CD4-positive, alpha-beta T cell (primary cell): ENCODE measurements around the gene ASB16. TPM values are rescaled to one million over a fixed set of nuclear protein-coding genes. Genes with fewer than 3 reads are reported as not detected.

Experiments
- ATAC-seq: fragments of 200-7000 bp; cut with Tn5 transposase; one replicate; pipeline ENCODE4 v1.10.0; 2022; ENCODE audit warnings: mild to moderate bottlenecking; ENCODE audit not compliant: poor library complexity
- CTCF ChIA-PET: fragments of 350-600 bp; sonication (Branson Sonifier 250); formaldehyde crosslinking; loops from one replicate; lab custom pipeline; 2021; ENCODE audit warnings: antibody characterized with exemption, inconsistent platforms; lab: Charles Lee
- POLR2A ChIA-PET: fragments of 350-600 bp; sonication (Branson Sonifier 250); formaldehyde crosslinking; loops from one replicate; lab custom pipeline; 2021; ENCODE audit warnings: antibody characterized with exemption, inconsistent platforms; lab: Charles Lee
- DNase-seq, 14 experiments: peaks; one replicate each; pipeline ENCODE4 v3.0.0-alpha.2; 2013 to 2020; ENCODE audit warnings: mixed read lengths in 2 of 14
- H3K27ac ChIP-seq, 2 donors: one replicate each; pipeline versions ENCODE4 v1.5.1 to v1.7.0; 2013; ENCODE audit warnings: low read length in 2 of 2, low read depth in 1 of 2, mild to moderate bottlenecking in 1 of 2
- H3K27me3 ChIP-seq, 2 experiments: 1 replicate in 1 of 2; 2 replicates in 1 of 2; pipeline versions ENCODE4 v1.6.1 to v1.7.0; 2013; ENCODE audit warnings: low read length in 2 of 2, control low read depth in 1 of 2, mild to moderate bottlenecking in 1 of 2, moderate library complexity in 1 of 2; ENCODE audit not compliant: insufficient read depth in 2 of 2, control insufficient read depth in 1 of 2
- H3K36me3 ChIP-seq: one replicate; pipeline ENCODE4 v1.6.1; 2013; ENCODE audit warnings: low read length, control low read depth; ENCODE audit not compliant: insufficient read depth
- H3K4me1 ChIP-seq: one replicate; pipeline ENCODE4 v1.6.1; 2013; ENCODE audit warnings: low read length, control low read depth; ENCODE audit not compliant: insufficient read depth
- H3K4me3 ChIP-seq: one replicate; pipeline ENCODE4 v1.5.1; 2013; ENCODE audit warnings: mild to moderate bottlenecking, low read length, moderate library complexity
- H3K9me3 ChIP-seq, 2 experiments: 1 replicate in 1 of 2; 2 replicates in 1 of 2; pipeline versions ENCODE4 v1.6.1 to v1.7.0; 2013; ENCODE audit warnings: low read length in 2 of 2, mild to moderate bottlenecking in 2 of 2, control low read depth in 1 of 2, moderate library complexity in 1 of 2; ENCODE audit not compliant: control insufficient read depth in 1 of 2, insufficient read depth in 1 of 2
- H3K27ac Mint-ChIP-seq: one replicate; pipeline ENCODE4 v1.8.0; 2020; ENCODE audit warnings: mixed read lengths
- H3K27me3 Mint-ChIP-seq: one replicate; pipeline ENCODE4 v1.8.0; 2021; ENCODE audit warnings: mixed read lengths
- H3K36me3 Mint-ChIP-seq: one replicate; pipeline ENCODE4 v1.8.0; 2021; ENCODE audit warnings: low read depth, mixed read lengths
- H3K4me1 Mint-ChIP-seq: one replicate; pipeline ENCODE4 v1.8.0; 2021; ENCODE audit warnings: low read depth, mixed read lengths
- H3K4me3 Mint-ChIP-seq: one replicate; pipeline ENCODE4 v1.8.0; 2020; ENCODE audit warnings: mild to moderate bottlenecking, mixed read lengths
- H3K9me3 Mint-ChIP-seq: one replicate; pipeline ENCODE4 v1.8.0; 2020; ENCODE audit warnings: mixed read lengths
- intact Hi-C, 2 experiments: fragments of 100-400 bp; cut with DNase I in 1 of 2; cut with micrococcal nuclease in 1 of 2; formaldehyde crosslinking; loops; one replicate each; pipeline versions ENCODE4 v1.15.1 to v1.9.0; 2023 to 2025; cut with DNase I, micrococcal nuclease
- total RNA-seq, 174 experiments: library from RNA in 2 of 174; stranded (reverse) in 2 of 174; gene quantifications; one replicate each; pipeline ENCODE4 v1.2.3 and lab custom pipeline; 2021 to 2026
- TF ChIP-seq, protein P1 (sequence below): fragments of 200-600 bp; IDR thresholded peaks from one replicate; pipeline ENCODE4 v1.8.0; 2022; ENCODE audit warnings: antibody characterized with exemption, mild to moderate bottlenecking

ASB16 gene
- total RNA-seq, 2 experiments from 2014 or later, result 0.11 TPM; not detected in 1

DNA sequence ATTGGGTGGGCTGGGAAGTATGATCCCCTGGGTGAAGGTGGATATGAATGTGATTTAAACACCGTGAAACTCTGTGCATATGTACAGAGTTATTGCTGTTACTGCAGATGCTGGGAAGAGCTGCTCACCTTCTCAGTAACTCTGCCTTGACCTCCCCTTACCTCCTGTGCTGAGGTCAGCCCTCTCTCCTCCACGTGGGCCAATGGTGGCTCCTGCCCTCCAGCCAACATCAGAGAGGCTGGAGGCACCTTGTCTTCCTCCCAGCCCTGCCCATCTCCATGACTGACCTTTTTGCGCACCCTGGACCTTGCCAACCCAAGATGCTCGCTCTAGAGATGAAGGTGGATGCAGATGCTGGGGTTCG, 387 bp upstream of the ASB16 start:
- Histone ChIP-seq H3K9me3 (no peaks in the 10 kb centered on the region), H3K27me3 (no peaks in the 10 kb centered on the region), H3K27ac (no peak overlapping the region), H3K4me1 (peaks cover 7% of the 10 kb centered on the region), H3K36me3 (no peaks in the 10 kb centered on the region), H3K4me3 (no peak overlapping the region)
- DNase-seq (no peak), ATAC-seq (no peak)
- Mint-ChIP-seq H3K27ac (no peak overlapping the region), H3K27me3 (no peaks in the 10 kb centered on the region), H3K9me3 (no peaks in the 10 kb centered on the region), H3K36me3 (no peaks in the 10 kb centered on the region), H3K4me3 (no peak overlapping the region), H3K4me1 (peaks cover 10% of the 10 kb centered on the region)
- TF ChIP-seq, protein P1, sequence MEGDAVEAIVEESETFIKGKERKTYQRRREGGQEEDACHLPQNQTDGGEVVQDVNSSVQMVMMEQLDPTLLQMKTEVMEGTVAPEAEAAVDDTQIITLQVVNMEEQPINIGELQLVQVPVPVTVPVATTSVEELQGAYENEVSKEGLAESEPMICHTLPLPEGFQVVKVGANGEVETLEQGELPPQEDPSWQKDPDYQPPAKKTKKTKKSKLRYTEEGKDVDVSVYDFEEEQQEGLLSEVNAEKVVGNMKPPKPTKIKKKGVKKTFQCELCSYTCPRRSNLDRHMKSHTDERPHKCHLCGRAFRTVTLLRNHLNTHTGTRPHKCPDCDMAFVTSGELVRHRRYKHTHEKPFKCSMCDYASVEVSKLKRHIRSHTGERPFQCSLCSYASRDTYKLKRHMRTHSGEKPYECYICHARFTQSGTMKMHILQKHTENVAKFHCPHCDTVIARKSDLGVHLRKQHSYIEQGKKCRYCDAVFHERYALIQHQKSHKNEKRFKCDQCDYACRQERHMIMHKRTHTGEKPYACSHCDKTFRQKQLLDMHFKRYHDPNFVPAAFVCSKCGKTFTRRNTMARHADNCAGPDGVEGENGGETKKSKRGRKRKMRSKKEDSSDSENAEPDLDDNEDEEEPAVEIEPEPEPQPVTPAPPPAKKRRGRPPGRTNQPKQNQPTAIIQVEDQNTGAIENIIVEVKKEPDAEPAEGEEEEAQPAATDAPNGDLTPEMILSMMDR, result no peak
- CTCF ChIA-PET, result no interaction called here
- intact Hi-C loops, result no loop called here
- POLR2A ChIA-PET, result no interaction called here

DNA sequence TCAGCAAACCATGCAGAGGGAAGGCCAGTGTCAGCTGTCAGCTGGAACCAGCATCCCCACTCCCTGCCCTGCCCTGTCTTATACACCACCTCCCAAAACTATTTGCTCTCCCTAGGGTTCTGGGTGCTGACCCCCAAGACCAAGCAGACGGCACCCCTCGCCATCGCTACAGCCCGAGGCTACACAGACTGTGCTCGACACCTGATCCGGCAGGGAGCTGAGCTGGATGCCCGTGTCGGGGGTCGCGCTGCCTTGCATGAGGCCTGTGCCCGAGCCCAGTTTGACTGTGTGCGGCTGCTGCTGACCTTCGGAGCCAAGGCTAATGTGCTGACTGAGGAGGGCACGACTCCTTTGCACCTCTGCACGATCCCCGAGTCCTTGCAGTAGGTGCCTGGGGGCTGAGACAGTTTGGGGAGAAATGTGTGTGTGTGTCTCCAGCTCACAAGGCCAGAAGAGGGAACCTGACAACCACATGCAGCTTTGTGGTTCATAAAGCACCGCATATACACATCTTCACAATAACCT, 1.5 kb downstream of the ASB16 start:
- CTCF ChIA-PET, result interaction anchor here (1.1 kb wide), 1 partner anchor 38 kb away, joined by 3 read pairs; no protein-coding TSS in a partner anchor
- intact Hi-C loops, result no loop called here
- Mint-ChIP-seq H3K27me3 (no peaks in the 10 kb centered on the region), H3K9me3 (no peaks in the 10 kb centered on the region), H3K27ac (no peak overlapping the region), H3K4me3 (no peak overlapping the region), H3K36me3 (peaks cover 9% of the 10 kb centered on the region), H3K4me1 (peaks cover 10% of the 10 kb centered on the region)
- peaks cover 7% of the 10 kb centered on the region for H3K4me1 ChIP-seq
- no peak overlapping the region for H3K4me3 ChIP-seq
- H3K9me3 ChIP-seq, result no peaks in the 10 kb centered on the region
- peaks cover 6% of the 10 kb centered on the region for H3K36me3 ChIP-seq
- DNase-seq (no peak), ATAC-seq (no peak)
- H3K27me3 ChIP-seq, result no peaks in the 10 kb centered on the region
- TF ChIP-seq, protein P1, result no peak
- no peak overlapping the region for H3K27ac ChIP-seq
- POLR2A ChIA-PET, result interaction anchor here (1.8 kb wide), 1 partner anchor 14 kb away, joined by 6 read pairs; the partner anchor contains the start of gene TMUB2

DNA sequence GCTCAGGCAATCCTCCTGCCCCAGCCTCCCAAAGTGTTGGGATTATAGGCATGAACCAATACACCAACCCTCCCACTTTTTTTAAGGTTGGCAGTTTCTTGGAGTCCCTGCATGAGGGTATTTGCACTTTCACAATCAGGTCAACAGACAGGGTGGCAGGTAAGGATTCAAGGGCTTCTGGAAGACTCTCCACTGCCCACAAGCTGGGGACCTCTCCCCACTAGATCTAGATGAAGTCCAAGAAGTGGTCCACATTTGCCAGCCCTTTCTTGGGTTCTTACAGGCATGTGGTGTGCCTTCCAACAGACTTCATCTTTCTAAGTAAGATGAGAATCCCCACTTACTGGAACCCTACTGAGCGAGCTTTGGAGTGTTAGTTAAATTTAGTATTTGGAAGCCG, 3.9 kb downstream of the ASB16 start:
- CTCF ChIA-PET, result no interaction called here
- TF ChIP-seq, protein P1, result no peak
- intact Hi-C loops, result loop anchor here in 1 of 2 experiments (2.0 kb wide), 1 partner anchor 230 kb away; no protein-coding TSS in a partner anchor
- H3K27me3 Mint-ChIP-seq, result no peaks in the 10 kb centered on the region
- Histone ChIP-seq H3K4me1 (no peaks in the 10 kb centered on the region), H3K4me3 (no peak overlapping the region), H3K27ac (no peak overlapping the region), H3K27me3 (no peaks in the 10 kb centered on the region), H3K9me3 (no peaks in the 10 kb centered on the region), H3K36me3 (peaks cover 19% of the 10 kb centered on the region)
- no peak overlapping the region for H3K27ac Mint-ChIP-seq
- peaks cover 28% of the 10 kb centered on the region for H3K36me3 Mint-ChIP-seq
- no peaks in the 10 kb centered on the region for H3K4me1 Mint-ChIP-seq
- POLR2A ChIA-PET, result no interaction called here
- H3K9me3 Mint-ChIP-seq, result no peaks in the 10 kb centered on the region
- no peak for DNase-seq
- ATAC-seq, result no peak
- no peak overlapping the region for H3K4me3 Mint-ChIP-seq
